Measurements from ENCODE around the gene SEMA3D.

DNA sequence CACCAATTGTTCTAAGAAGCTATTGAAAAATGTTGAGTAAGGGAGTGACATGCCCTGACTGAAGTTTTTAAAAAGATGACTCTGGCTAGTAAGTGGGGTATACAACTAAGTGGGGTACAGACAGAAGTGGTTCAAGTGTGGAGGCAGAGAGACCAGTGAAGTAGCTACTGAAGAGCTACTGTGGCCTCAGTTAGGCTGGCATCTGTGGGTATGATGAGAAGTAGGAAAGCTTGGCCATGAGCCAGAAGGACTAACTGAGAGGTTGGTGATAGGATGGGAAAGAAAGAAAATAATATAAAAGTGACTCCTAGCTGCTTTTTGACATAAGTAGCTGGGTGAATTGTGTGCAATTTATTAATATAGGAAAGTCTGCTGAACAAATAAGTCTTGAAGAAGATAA is 176.6 kb downstream of the SEMA3D start:
- TF ChIP-seq POLR2A (IDR thresholded peaks at IDR 0.05): no peak
- TF ChIP-seq, protein P1, sequence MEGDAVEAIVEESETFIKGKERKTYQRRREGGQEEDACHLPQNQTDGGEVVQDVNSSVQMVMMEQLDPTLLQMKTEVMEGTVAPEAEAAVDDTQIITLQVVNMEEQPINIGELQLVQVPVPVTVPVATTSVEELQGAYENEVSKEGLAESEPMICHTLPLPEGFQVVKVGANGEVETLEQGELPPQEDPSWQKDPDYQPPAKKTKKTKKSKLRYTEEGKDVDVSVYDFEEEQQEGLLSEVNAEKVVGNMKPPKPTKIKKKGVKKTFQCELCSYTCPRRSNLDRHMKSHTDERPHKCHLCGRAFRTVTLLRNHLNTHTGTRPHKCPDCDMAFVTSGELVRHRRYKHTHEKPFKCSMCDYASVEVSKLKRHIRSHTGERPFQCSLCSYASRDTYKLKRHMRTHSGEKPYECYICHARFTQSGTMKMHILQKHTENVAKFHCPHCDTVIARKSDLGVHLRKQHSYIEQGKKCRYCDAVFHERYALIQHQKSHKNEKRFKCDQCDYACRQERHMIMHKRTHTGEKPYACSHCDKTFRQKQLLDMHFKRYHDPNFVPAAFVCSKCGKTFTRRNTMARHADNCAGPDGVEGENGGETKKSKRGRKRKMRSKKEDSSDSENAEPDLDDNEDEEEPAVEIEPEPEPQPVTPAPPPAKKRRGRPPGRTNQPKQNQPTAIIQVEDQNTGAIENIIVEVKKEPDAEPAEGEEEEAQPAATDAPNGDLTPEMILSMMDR (IDR thresholded peaks at IDR 0.05): no peak

Measured in transverse colon (tissue), 3 donors.